NCI-H446 treated with DMSO at 0.1 percent for 48 hours (cell line): ENCODE results near the gene SVOPL.
A peak's percentile ranks its signal among the peaks of the same experiment; 100 is the strongest.

Experiments
- DNase-seq: peaks from one replicate; lab custom pipeline; 2025; lab: John Stamatoyannopoulos, UW

SVOPL gene

GRCh38 chr7:138661069-138661635 is 40.0 kb downstream of the SVOPL start:
- no peak for DNase-seq

- DNase-seq, result no peak
These were observed 42.3 kb downstream of the SVOPL start for GRCh38 chr7:138658889-138659288.

GRCh38 chr7:138657854-138658386 is 43.2 kb downstream of the SVOPL start:
- no peak for DNase-seq

- no peak for DNase-seq
These were observed 44.2 kb downstream of the SVOPL start for GRCh38 chr7:138656952-138657351.

GRCh38 chr7:138654616-138655015 is 46.5 kb downstream of the SVOPL start:
- DNase-seq, result no peak

GRCh38 chr7:138649506-138649905 is 51.7 kb downstream of the SVOPL start:
- DNase-seq, result no peak

- DNase-seq, result no peak
These were observed 55.9 kb downstream of the SVOPL start for GRCh38 chr7:138645284-138645683.

- no peak for DNase-seq
These were observed 68.1 kb downstream of the SVOPL start for GRCh38 chr7:138632826-138633602.

- DNase-seq, result no peak
These were observed 68.8 kb downstream of the SVOPL start for GRCh38 chr7:138632384-138632783.

- no peak for DNase-seq
These were observed 71.0 kb downstream of the SVOPL start for GRCh38 chr7:138630059-138630610.

- DNase-seq, result no peak
These were observed 73.8 kb downstream of the SVOPL start for GRCh38 chr7:138627361-138627760.

- peak; percentile 12 for DNase-seq
These were observed 74.3 kb downstream of the SVOPL start for GRCh38 chr7:138626846-138627245.

GRCh38 chr7:138625849-138626230 is 75.3 kb downstream of the SVOPL start:
- no peak for DNase-seq

GRCh38 chr7:138625084-138625848 is 75.9 kb downstream of the SVOPL start:
- DNase-seq, result no peak

GRCh38 chr7:138622841-138623240 is 78.3 kb downstream of the SVOPL start:
- DNase-seq, result no peak

GRCh38 chr7:138618933-138619332 is 82.2 kb downstream of the SVOPL start:
- DNase-seq, result no peak

GRCh38 chr7:138618506-138618905 is 82.7 kb downstream of the SVOPL start:
- no peak for DNase-seq

- DNase-seq, result no peak
These were observed 85.1 kb downstream of the SVOPL start for GRCh38 chr7:138616085-138616484.

- DNase-seq, result no peak
These were observed 87.5 kb downstream of the SVOPL start for GRCh38 chr7:138613630-138614029.

- DNase-seq, result no peak
These were observed 90.4 kb downstream of the SVOPL start for GRCh38 chr7:138610671-138611170.

- DNase-seq, result no peak
These were observed 92.9 kb downstream of the SVOPL start for GRCh38 chr7:138608275-138608674.
